ENCODE data around the gene NIFK.
"Not testable (repeated sequence)": the region's sequence is repeated elsewhere in the genome, so short reads cannot be mapped to it uniquely, and the experiment has no call there.

Gene NIFK

GRCh38 chr2:121754851-121755236, 18.2 kb upstream of the NIFK start:
- peak overlapping the region; percentile 64 for H3K4me3 ChIP-seq (ENCODE audit: control insufficient read depth, low read depth, low read length)
- TF ChIP-seq, protein P1, sequence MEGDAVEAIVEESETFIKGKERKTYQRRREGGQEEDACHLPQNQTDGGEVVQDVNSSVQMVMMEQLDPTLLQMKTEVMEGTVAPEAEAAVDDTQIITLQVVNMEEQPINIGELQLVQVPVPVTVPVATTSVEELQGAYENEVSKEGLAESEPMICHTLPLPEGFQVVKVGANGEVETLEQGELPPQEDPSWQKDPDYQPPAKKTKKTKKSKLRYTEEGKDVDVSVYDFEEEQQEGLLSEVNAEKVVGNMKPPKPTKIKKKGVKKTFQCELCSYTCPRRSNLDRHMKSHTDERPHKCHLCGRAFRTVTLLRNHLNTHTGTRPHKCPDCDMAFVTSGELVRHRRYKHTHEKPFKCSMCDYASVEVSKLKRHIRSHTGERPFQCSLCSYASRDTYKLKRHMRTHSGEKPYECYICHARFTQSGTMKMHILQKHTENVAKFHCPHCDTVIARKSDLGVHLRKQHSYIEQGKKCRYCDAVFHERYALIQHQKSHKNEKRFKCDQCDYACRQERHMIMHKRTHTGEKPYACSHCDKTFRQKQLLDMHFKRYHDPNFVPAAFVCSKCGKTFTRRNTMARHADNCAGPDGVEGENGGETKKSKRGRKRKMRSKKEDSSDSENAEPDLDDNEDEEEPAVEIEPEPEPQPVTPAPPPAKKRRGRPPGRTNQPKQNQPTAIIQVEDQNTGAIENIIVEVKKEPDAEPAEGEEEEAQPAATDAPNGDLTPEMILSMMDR (IDR thresholded peaks at IDR 0.05; ENCODE audit: control insufficient read depth, insufficient read depth, low read depth, low read length, missing control alignments), result no peak
- DNase-seq (ENCODE audit: low read depth), result no peak

GRCh38 chr2:121748202-121748601, 11.5 kb upstream of the NIFK start:
- no peak overlapping the region for H3K4me3 ChIP-seq (ENCODE audit: control insufficient read depth, low read depth, low read length)
- TF ChIP-seq, protein P1 (IDR thresholded peaks at IDR 0.05; ENCODE audit: control insufficient read depth, insufficient read depth, low read depth, low read length, missing control alignments), result peak; percentile 61
- DNase-seq (ENCODE audit: low read depth), result peak; percentile 16

- no peak overlapping the region for H3K4me3 ChIP-seq (ENCODE audit: control insufficient read depth, low read depth, low read length)
- DNase-seq (ENCODE audit: low read depth), result no peak
- TF ChIP-seq, protein P1 (IDR thresholded peaks at IDR 0.05; ENCODE audit: control insufficient read depth, insufficient read depth, low read depth, low read length, missing control alignments), result no peak
Observed at GRCh38 chr2:121746071-121746578, 9.4 kb upstream of the NIFK start.

GRCh38 chr2:121741450-121741849, 4.8 kb upstream of the NIFK start:
- TF ChIP-seq, protein P1 (IDR thresholded peaks at IDR 0.05; ENCODE audit: control insufficient read depth, insufficient read depth, low read depth, low read length, missing control alignments), result no peak
- no peak for DNase-seq (ENCODE audit: low read depth)
- no peak overlapping the region for H3K4me3 ChIP-seq (ENCODE audit: control insufficient read depth, low read depth, low read length)

DNA sequence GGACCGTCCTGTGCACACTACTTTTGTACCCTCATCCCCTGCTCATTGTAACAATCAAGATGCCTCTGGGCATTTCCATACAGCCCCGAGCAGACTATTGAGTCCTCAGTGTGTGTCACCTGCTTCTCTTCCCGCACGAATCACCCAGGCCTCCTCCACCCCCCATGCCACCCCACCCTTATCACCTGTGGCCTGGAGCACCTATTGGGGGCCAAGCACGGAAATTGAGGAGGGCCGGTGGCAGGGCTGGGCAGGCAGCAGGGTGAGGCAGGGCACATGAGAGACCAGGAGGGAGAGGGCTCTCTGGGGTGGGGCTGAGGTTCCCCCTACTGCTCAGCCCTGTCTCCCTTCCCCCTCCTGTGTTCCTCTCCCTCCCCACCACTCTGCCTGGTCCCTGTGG, 4.3 kb upstream of the NIFK start:
- TF ChIP-seq, protein P1 (IDR thresholded peaks at IDR 0.05; ENCODE audit: control insufficient read depth, insufficient read depth, low read depth, low read length, missing control alignments), result no peak
- DNase-seq (ENCODE audit: low read depth), result no peak
- no peak overlapping the region for H3K4me3 ChIP-seq (ENCODE audit: control insufficient read depth, low read depth, low read length)

DNA sequence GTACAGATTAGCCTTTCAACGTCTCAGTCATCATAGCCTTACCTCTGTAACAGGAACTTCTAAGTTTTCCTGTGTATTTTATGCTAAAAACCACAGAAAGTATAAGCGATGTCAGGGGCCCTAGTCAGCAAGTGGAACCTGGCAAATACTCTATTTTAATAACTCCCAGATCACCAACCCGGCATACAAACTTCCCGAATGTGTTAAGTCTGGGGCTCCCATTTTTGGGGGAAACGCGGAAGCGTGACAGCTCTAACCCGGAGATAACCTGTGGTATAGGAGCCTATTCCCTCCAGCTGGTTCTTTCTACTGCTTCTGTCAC, 574 bp downstream of the NIFK start:
- DNase-seq (ENCODE audit: low read depth), result no peak
- TF ChIP-seq, protein P1 (IDR thresholded peaks at IDR 0.05; ENCODE audit: control insufficient read depth, insufficient read depth, low read depth, low read length, missing control alignments), result no peak
- peak overlapping the region; percentile 61 for H3K4me3 ChIP-seq (ENCODE audit: control insufficient read depth, low read depth, low read length)

- H3K4me3 ChIP-seq (ENCODE audit: control insufficient read depth, low read depth, low read length), result peak overlapping the region; percentile 61
- TF ChIP-seq, protein P1 (IDR thresholded peaks at IDR 0.05; ENCODE audit: control insufficient read depth, insufficient read depth, low read depth, low read length, missing control alignments), result no peak
- no peak for DNase-seq (ENCODE audit: low read depth)
Observed at GRCh38 chr2:121735518-121736074, 1.1 kb downstream of the NIFK start.

DNA sequence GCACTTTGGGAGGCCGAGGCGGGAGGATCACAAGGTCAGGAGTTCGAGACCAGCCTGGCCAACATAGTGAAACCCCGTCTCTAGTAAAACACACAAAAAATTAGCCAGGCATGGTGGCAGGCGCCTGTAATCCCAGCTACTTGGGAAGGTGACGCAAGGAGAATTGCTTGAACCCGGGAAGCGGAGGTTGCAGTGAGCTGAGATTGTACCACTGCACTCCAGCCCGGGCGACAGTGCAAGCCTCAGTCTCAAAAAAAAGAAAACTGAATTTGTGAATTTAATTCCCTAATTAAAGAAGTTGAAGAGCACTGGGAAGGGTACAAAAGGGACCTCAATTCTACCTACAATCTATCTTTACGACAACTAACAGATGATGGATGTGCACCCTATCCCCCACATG, 2.1 kb downstream of the NIFK start:
- not testable (repeated sequence) for H3K4me3 ChIP-seq (ENCODE audit: control insufficient read depth, low read depth, low read length); DNase-seq (ENCODE audit: low read depth)
